ENCODE measurements around the gene EFCAB12. TPM values are rescaled to one million over a fixed set of nuclear protein-coding genes. Genes with fewer than 3 reads are reported as not detected.
"Not testable (repeated sequence)": the region's sequence is repeated elsewhere in the genome, so short reads cannot be mapped to it uniquely, and the experiment has no call there.

The EFCAB12 gene
- total RNA-seq, 3 donors from 2014 or later (not counting 1 experiment from before 2014, with no cell fraction given), result 0.94 to 3.3 (median 1.4) TPM

GRCh38 chr3:129386984-129387383 is 41.5 kb downstream of the EFCAB12 start:
- H3K9me3 Mint-ChIP-seq, result no peaks in the 10 kb centered on the region
- H3K27ac Mint-ChIP-seq, result no peak overlapping the region
- Histone ChIP-seq H3K4me1 (ENCODE audit: control insufficient read depth, insufficient read depth, low read length) (no peaks in the 10 kb centered on the region), H3K27me3 (ENCODE audit: control insufficient read depth, insufficient read depth, low read length) (no peaks in the 10 kb centered on the region), H3K4me3 (ENCODE audit: low read length) (no peak overlapping the region), H3K27ac (ENCODE audit: low read length) (no peak overlapping the region), H3K36me3 (ENCODE audit: control insufficient read depth, insufficient read depth, low read length) (peaks cover 32% of the 10 kb centered on the region), H3K9me3 (ENCODE audit: control insufficient read depth, insufficient read depth, low read length) (no peaks in the 10 kb centered on the region)
- TF ChIP-seq, protein P1, sequence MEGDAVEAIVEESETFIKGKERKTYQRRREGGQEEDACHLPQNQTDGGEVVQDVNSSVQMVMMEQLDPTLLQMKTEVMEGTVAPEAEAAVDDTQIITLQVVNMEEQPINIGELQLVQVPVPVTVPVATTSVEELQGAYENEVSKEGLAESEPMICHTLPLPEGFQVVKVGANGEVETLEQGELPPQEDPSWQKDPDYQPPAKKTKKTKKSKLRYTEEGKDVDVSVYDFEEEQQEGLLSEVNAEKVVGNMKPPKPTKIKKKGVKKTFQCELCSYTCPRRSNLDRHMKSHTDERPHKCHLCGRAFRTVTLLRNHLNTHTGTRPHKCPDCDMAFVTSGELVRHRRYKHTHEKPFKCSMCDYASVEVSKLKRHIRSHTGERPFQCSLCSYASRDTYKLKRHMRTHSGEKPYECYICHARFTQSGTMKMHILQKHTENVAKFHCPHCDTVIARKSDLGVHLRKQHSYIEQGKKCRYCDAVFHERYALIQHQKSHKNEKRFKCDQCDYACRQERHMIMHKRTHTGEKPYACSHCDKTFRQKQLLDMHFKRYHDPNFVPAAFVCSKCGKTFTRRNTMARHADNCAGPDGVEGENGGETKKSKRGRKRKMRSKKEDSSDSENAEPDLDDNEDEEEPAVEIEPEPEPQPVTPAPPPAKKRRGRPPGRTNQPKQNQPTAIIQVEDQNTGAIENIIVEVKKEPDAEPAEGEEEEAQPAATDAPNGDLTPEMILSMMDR (IDR thresholded peaks at IDR 0.05), result no peak
- peaks cover 0 to 5% of the 10 kb centered on the region in 2 donors for H3K4me1 Mint-ChIP-seq
- H3K27me3 Mint-ChIP-seq (ENCODE audit: low read depth in 2 of 2), result no peaks in the 10 kb centered on the region
- ATAC-seq (no peak), DNase-seq (no peak)
- WGBS (ENCODE audit: insufficient coverage), result 96% methylated on average over 10 of the region's 10 CpGs
- intact Hi-C loops (cut with micrococcal nuclease), result no loop called here
- peaks cover 7% of the 10 kb centered on the region for H3K36me3 Mint-ChIP-seq
- no peak overlapping the region for H3K4me3 Mint-ChIP-seq

DNA sequence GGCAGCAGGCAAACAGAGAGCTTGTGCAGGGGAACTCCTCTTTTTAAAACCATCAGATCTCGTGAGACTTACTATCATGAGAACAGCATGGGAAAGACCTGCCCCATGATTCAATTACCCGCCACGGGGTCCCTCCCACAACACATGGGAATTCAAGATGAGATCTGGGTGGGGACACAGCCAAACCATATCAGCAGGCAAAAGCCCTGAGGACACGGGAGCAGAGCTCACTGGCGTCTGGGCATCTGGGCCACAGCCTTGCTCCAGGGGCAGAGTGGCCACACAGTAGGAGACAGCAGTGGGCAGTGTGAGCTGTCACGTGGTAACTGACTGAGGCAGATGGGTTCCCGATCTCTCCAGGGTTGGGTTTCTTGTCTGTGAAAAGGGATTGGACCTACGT is 42.9 kb downstream of the EFCAB12 start:
- H3K27ac Mint-ChIP-seq; H3K4me3 ChIP-seq (ENCODE audit: low read length); H3K36me3 Mint-ChIP-seq; H3K9me3 Mint-ChIP-seq; DNase-seq; H3K27ac ChIP-seq (ENCODE audit: low read length); H3K4me1 ChIP-seq (ENCODE audit: control insufficient read depth, insufficient read depth, low read length); H3K27me3 ChIP-seq (ENCODE audit: control insufficient read depth, insufficient read depth, low read length); intact Hi-C loops (cut with micrococcal nuclease); H3K27me3 Mint-ChIP-seq (ENCODE audit: low read depth in 2 of 2); H3K4me1 Mint-ChIP-seq; ATAC-seq; H3K9me3 ChIP-seq (ENCODE audit: control insufficient read depth, insufficient read depth, low read length); H3K4me3 Mint-ChIP-seq: not testable (repeated sequence)
- peaks cover 22% of the 10 kb centered on the region for H3K36me3 ChIP-seq (ENCODE audit: control insufficient read depth, insufficient read depth, low read length)
- 92% methylated on average over 8 of the region's 8 CpGs for WGBS (ENCODE audit: insufficient coverage)

GRCh38 chr3:129384594-129385323 is 43.7 kb downstream of the EFCAB12 start:
- ATAC-seq (no peak), DNase-seq (no peak)
- 82% methylated on average over 18 of the region's 18 CpGs for WGBS (ENCODE audit: insufficient coverage)
- Mint-ChIP-seq H3K4me1 (no peaks in the 10 kb centered on the region), H3K9me3 (no peaks in the 10 kb centered on the region), H3K36me3 (peaks cover 7% of the 10 kb centered on the region), H3K27me3 (ENCODE audit: low read depth in 2 of 2) (no peaks in the 10 kb centered on the region), H3K27ac (no peak overlapping the region), H3K4me3 (no peak overlapping the region)
- TF ChIP-seq, protein P1 (IDR thresholded peaks at IDR 0.05), result no peak
- no peaks in the 10 kb centered on the region for H3K4me1 ChIP-seq (ENCODE audit: control insufficient read depth, insufficient read depth, low read length)
- H3K4me3 ChIP-seq (ENCODE audit: low read length), result no peak overlapping the region
- no peaks in the 10 kb centered on the region for H3K27me3 ChIP-seq (ENCODE audit: control insufficient read depth, insufficient read depth, low read length)
- peaks cover 19% of the 10 kb centered on the region for H3K36me3 ChIP-seq (ENCODE audit: control insufficient read depth, insufficient read depth, low read length)
- intact Hi-C loops (cut with micrococcal nuclease), result no loop called here
- H3K27ac ChIP-seq (ENCODE audit: low read length), result no peak overlapping the region
- no peaks in the 10 kb centered on the region for H3K9me3 ChIP-seq (ENCODE audit: control insufficient read depth, insufficient read depth, low read length)

DNA sequence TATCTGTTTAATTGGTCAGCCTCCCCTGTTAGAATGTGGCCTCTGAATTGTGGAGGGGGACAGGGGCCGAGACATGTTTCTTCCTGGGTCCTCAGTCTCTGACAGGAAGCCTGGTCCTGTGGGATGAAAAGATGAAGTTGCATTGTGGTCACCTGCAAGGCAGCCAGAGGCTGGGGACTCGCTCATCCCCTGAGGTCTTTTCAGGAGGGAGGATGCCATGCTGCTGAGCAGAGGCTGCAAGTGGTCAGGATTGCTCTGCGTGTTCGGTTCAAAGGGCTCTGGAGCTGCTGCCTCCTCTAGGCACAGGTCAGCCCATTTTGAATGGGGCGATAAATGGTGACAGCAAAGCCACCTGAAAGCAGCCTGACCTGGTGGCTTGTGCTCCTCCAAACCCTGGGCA is 44.3 kb downstream of the EFCAB12 start:
- ATAC-seq; H3K4me3 Mint-ChIP-seq; intact Hi-C loops (cut with micrococcal nuclease): not testable (repeated sequence)

More for the DNA sequence above, 44.3 kb downstream of the EFCAB12 start:
- not testable (repeated sequence) for H3K27me3 Mint-ChIP-seq (ENCODE audit: low read depth in 2 of 2); H3K27ac ChIP-seq (ENCODE audit: low read length); H3K36me3 Mint-ChIP-seq; H3K27me3 ChIP-seq (ENCODE audit: control insufficient read depth, insufficient read depth, low read length); H3K4me1 ChIP-seq (ENCODE audit: control insufficient read depth, insufficient read depth, low read length); DNase-seq; H3K4me1 Mint-ChIP-seq; H3K9me3 Mint-ChIP-seq; H3K27ac Mint-ChIP-seq; H3K4me3 ChIP-seq (ENCODE audit: low read length); H3K9me3 ChIP-seq (ENCODE audit: control insufficient read depth, insufficient read depth, low read length)
- H3K36me3 ChIP-seq (ENCODE audit: control insufficient read depth, insufficient read depth, low read length), result peaks cover 13% of the 10 kb centered on the region
- 57% methylated on average over 4 of the region's 5 CpGs for WGBS (ENCODE audit: insufficient coverage)

Measured in natural killer cell (primary cell).